Measurements from ENCODE around the gene EN1. TPM values are rescaled to one million over a fixed set of nuclear protein-coding genes. Genes with fewer than 3 reads are reported as not detected.

The EN1 gene
- total RNA-seq, 4 donors from 2014 or later = 0.13 to 0.23 TPM; not detected in 2

DNA sequence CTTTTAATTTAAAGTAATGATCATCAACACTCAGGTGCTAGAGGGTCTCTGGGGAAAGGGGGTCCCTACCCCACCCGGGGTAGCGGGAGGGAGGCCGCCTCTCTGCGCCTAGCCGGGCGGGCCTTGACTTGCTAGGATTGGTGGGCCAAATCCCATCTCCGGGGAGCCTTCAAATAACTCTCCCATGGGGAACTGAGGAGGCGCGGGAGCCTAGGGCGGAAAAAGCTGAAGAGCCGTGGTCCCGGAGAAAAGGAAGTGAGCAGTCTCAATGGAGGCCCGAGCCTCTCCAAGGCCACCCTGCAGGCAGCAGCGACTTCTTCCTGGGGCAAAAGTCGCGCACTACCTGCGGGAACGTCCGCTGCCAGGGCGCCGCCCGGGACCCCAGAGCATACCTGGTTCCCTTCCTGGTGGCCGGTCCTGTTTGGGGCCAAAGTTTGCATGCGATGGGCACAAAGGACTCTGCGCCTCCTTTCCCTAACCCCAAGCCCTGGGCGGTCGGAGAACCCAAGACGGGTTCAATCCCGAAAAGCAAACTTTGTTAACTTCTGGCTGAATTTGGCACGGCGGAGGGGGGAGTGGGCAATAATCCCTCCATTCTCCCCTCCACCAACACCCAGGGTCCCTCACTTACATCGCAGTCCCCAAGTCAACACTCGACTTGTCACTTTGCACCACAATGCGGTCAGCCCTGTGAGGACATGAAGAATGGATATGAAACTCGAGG lies 13.6 kb downstream of the EN1 start:
- H3K27me3 ChIP-seq = peaks cover 100% of the 10 kb centered on the region

DNA sequence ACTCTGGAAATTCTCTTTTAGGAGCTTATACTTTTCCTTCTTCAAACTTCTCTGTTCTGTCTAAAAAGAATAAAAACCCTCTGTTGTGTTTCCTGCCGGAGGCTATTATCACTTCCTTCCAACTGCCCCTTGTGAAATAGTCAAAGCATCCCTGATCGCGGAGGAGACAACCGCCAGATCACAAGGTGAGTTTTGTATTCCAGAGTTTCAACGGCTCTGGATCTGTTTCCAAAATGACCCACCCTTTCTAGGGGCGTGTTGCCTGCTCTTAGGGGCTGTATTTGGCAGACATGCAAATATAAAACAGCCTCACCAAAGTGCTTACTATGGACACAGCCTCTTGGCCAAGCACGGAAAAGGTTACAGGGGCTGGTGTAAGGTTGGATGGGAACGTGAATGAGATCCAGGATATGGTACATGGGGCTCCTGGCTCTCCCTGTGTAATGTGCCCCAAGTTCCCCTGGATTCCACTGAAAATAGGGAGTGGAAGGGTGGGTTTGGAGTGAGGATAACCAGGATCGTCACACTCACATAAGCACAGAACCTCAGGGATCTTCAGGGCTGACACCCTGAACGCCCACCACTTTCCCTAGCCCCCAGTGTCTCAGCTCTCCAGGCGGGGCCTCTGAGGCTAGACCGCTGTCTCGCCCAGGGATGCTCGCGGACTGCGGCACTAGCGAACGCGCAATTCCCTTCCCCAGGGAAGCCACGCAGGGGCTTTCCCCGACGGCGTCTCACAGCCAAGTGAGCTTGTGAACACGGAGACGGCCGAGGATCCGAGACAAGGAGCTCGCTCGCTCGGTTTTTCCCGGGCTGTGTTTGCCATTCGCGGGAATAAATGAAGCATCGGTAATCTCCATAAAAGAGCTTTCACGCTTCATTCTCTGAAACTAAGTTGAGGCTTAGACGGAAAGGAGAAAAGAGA lies 14.4 kb downstream of the EN1 start:
- Histone ChIP-seq H3K9me3 (no peaks in the 10 kb centered on the region), H3K4me1 (peaks cover 0 to 33% (median 14%) of the 10 kb centered on the region in 3 donors), H3K27me3 (peaks cover 98% of the 10 kb centered on the region), H3K4me3 (no peak overlapping the region), H3K36me3 (no peaks in the 10 kb centered on the region), H3K27ac (no peak overlapping the region)
- TF ChIP-seq EP300 (IDR thresholded peaks at IDR 0.05) = no peak
- TF ChIP-seq POLR2A (IDR thresholded peaks at IDR 0.05) = no peak
- no peak for TF ChIP-seq POLR2AphosphoS5 (IDR thresholded peaks at IDR 0.05)
- TF ChIP-seq, protein P1, sequence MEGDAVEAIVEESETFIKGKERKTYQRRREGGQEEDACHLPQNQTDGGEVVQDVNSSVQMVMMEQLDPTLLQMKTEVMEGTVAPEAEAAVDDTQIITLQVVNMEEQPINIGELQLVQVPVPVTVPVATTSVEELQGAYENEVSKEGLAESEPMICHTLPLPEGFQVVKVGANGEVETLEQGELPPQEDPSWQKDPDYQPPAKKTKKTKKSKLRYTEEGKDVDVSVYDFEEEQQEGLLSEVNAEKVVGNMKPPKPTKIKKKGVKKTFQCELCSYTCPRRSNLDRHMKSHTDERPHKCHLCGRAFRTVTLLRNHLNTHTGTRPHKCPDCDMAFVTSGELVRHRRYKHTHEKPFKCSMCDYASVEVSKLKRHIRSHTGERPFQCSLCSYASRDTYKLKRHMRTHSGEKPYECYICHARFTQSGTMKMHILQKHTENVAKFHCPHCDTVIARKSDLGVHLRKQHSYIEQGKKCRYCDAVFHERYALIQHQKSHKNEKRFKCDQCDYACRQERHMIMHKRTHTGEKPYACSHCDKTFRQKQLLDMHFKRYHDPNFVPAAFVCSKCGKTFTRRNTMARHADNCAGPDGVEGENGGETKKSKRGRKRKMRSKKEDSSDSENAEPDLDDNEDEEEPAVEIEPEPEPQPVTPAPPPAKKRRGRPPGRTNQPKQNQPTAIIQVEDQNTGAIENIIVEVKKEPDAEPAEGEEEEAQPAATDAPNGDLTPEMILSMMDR (IDR thresholded peaks at IDR 0.05) = no peak
- no peak for ATAC-seq
- WGBS, 2 donors (ENCODE audit: low coverage in 1 of 2) = 3% methylated on average over 13 to 23 of the region's 36 CpGs

More for the DNA sequence above, 13.6 kb downstream of the EN1 start:
- ATAC-seq = no peak
- Histone ChIP-seq H3K9me3 (no peaks in the 10 kb centered on the region), H3K27ac (no peak overlapping the region), H3K36me3 (no peaks in the 10 kb centered on the region), H3K4me3 (no peak overlapping the region), H3K4me1 (peaks cover 0 to 33% (median 14%) of the 10 kb centered on the region in 3 donors)
- TF ChIP-seq, protein P1 (IDR thresholded peaks at IDR 0.05) = no peak
- TF ChIP-seq EP300 (IDR thresholded peaks at IDR 0.05) (no peak), POLR2AphosphoS5 (IDR thresholded peaks at IDR 0.05) (no peak), POLR2A (IDR thresholded peaks at IDR 0.05) (no peak)
- WGBS, 2 donors (ENCODE audit: low coverage in 1 of 2) = 7% methylated on average over 5 of the region's 35 CpGs; no CpG with 5 or more reads in 1 of the 2 donors

DNA sequence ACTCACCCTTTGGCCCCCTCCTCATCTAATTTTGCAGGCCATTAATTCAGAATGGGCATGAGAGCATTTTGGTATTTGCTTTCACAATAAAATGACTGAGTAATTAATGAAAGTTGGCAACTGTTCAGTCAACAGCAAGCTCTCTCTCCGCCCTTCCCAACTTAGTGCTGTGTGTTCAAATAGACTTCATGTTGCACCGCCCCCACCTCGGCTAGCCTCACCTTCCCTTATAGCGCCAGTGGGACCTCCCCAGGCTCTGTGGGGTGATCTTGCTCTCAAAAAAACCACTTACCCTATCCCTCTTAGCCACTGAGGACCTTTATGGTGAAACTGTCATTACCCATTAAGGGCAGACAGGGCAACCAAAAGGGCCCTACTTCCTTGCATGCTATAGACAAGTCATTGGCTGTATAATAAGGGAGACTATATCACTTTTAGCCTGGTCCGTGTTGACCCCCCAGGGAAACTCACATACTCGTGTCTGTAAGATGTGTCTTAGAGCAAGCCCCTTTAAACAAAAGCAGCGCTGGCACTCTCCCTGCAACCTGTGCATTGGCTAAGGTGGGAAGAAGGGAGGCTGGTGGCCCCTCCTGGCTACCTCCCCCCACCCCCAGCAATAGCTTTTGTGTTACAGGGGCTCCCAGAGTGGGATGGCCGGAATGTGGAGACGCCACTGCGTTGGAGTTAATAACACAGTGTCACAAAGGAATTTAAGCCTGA lies 15.2 kb downstream of the EN1 start:
- WGBS, 2 donors (ENCODE audit: low coverage in 1 of 2) = 11 to 21% methylated on average over 7 to 10 of the region's 10 CpGs
- H3K9me3 ChIP-seq = no peaks in the 10 kb centered on the region
- H3K27me3 ChIP-seq = peaks cover 97% of the 10 kb centered on the region
- H3K36me3 ChIP-seq = no peaks in the 10 kb centered on the region
- peaks cover 0 to 33% (median 14%) of the 10 kb centered on the region in 3 donors for H3K4me1 ChIP-seq
- no peak overlapping the region for H3K27ac ChIP-seq
- ATAC-seq = no peak
- no peak overlapping the region for H3K4me3 ChIP-seq
- TF ChIP-seq POLR2AphosphoS5 (IDR thresholded peaks at IDR 0.05) (no peak), POLR2A (IDR thresholded peaks at IDR 0.05) (no peak), EP300 (IDR thresholded peaks at IDR 0.05) (no peak)
- TF ChIP-seq, protein P1 (IDR thresholded peaks at IDR 0.05) = no peak

DNA sequence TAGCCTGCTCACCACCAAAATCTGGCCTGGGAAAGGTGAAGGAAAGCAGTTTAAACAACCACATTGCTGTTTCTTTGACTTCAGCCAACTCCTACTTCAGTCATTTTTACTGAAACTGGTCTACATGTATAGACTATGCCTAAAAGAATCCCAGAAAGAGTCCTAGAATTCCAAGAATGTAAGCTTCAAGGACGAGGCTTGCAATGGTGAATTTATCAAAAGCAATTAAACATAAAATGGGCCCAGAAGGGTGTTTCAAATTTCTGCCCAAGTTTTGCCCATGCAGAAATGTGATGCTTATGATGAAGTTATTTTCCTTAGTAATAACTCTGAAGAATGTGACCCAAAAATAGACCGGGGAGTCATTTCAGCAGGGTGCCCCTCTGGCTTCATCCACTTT lies 16.6 kb downstream of the EN1 start:
- WGBS, 2 donors (ENCODE audit: low coverage in 1 of 2) = 35 to 66% methylated on average over 2 of the region's 2 CpGs
- Histone ChIP-seq H3K27ac (no peak overlapping the region), H3K36me3 (no peaks in the 10 kb centered on the region), H3K4me1 (peaks cover 0 to 25% (median 11%) of the 10 kb centered on the region in 3 donors), H3K4me3 (no peak overlapping the region), H3K27me3 (peaks cover 97% of the 10 kb centered on the region), H3K9me3 (no peaks in the 10 kb centered on the region)
- no peak for ATAC-seq
- TF ChIP-seq, protein P1 (IDR thresholded peaks at IDR 0.05) = no peak
- TF ChIP-seq POLR2A (IDR thresholded peaks at IDR 0.05) (no peak), EP300 (IDR thresholded peaks at IDR 0.05) (no peak), POLR2AphosphoS5 (IDR thresholded peaks at IDR 0.05) (no peak)

Measured in gastroesophageal sphincter (tissue), 4 donors.